ENCODE results near the gene BARX1.

- TF ChIP-seq TAF1 (IDR thresholded peaks at IDR 0.05; ENCODE audit: borderline replicate concordance, low read depth, low read length) (no peak), POLR2A (IDR thresholded peaks at IDR 0.05; ENCODE audit: low read depth, low read length) (no peak)
Observed at GRCh38 chr9:93960221-93960970, 5.2 kb upstream of the BARX1 start.
